ENCODE measurements around the gene NUMA1. TPM values are rescaled to one million over a fixed set of nuclear protein-coding genes. Genes with fewer than 3 reads are reported as not detected.

NUMA1 gene
- total and polyA plus RNA-seq, 2 experiments from 2014 or later: 33.2 to 104 TPM

DNA sequence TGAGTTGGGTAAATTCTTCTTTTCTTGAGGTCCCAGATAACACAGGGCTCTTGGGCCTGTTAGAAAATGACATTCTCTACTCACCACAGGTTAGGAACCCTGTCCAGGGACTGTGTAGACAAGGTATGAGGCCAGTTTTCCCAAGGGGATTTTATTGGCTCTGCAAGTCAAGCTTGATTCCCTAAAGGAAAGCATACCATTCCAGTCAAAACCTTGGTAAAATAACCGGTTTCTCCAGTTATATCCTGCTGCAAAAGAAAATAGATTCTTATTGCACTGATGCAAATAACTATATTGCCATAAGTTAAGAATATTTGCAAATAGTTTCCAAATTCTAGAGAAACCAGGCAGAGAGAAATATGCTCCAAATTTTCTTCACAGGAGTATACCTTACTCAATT lies 45.6 kb upstream of the NUMA1 start (continued):
- TF ChIP-seq, protein P1, sequence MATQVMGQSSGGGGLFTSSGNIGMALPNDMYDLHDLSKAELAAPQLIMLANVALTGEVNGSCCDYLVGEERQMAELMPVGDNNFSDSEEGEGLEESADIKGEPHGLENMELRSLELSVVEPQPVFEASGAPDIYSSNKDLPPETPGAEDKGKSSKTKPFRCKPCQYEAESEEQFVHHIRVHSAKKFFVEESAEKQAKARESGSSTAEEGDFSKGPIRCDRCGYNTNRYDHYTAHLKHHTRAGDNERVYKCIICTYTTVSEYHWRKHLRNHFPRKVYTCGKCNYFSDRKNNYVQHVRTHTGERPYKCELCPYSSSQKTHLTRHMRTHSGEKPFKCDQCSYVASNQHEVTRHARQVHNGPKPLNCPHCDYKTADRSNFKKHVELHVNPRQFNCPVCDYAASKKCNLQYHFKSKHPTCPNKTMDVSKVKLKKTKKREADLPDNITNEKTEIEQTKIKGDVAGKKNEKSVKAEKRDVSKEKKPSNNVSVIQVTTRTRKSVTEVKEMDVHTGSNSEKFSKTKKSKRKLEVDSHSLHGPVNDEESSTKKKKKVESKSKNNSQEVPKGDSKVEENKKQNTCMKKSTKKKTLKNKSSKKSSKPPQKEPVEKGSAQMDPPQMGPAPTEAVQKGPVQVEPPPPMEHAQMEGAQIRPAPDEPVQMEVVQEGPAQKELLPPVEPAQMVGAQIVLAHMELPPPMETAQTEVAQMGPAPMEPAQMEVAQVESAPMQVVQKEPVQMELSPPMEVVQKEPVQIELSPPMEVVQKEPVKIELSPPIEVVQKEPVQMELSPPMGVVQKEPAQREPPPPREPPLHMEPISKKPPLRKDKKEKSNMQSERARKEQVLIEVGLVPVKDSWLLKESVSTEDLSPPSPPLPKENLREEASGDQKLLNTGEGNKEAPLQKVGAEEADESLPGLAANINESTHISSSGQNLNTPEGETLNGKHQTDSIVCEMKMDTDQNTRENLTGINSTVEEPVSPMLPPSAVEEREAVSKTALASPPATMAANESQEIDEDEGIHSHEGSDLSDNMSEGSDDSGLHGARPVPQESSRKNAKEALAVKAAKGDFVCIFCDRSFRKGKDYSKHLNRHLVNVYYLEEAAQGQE (IDR thresholded peaks at IDR 0.05; ENCODE audit: unreplicated experiment): no peak
- TF ChIP-seq EZH2 (IDR thresholded peaks at IDR 0.05; ENCODE audit: low read depth, unreplicated experiment) (no peak), JUNB (IDR thresholded peaks at IDR 0.05; ENCODE audit: unreplicated experiment) (no peak)

DNA sequence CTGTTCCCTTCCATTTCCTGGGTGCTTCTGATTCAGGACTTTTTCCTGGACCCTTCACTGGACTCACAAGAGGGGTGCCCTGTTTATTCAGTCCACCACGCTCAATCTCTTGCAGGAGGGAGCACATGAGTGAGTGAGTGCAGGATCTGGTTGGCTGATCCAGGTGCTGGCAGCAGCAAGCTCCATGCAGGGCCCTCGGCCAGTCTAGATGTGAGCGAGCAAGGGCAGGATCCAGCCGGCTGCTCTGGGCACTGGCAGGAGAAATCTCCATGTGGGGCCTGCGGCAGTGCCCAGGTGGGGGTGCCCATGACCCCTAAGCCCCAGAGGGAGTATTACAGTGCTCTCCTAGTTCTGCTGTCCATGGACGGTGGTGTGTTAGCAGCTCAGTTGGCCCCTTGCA lies 43.7 kb upstream of the NUMA1 start:
- H3K4me3 Mint-ChIP-seq: no peak overlapping the region
- peaks cover 43% of the 10 kb centered on the region for H3K9me3 Mint-ChIP-seq
- no peak for TF ChIP-seq JUNB (IDR thresholded peaks at IDR 0.05; ENCODE audit: unreplicated experiment)
- TF ChIP-seq, protein P2, sequence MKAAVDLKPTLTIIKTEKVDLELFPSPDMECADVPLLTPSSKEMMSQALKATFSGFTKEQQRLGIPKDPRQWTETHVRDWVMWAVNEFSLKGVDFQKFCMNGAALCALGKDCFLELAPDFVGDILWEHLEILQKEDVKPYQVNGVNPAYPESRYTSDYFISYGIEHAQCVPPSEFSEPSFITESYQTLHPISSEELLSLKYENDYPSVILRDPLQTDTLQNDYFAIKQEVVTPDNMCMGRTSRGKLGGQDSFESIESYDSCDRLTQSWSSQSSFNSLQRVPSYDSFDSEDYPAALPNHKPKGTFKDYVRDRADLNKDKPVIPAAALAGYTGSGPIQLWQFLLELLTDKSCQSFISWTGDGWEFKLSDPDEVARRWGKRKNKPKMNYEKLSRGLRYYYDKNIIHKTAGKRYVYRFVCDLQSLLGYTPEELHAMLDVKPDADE (IDR thresholded peaks at IDR 0.05): no peak
- TF ChIP-seq, protein P3, sequence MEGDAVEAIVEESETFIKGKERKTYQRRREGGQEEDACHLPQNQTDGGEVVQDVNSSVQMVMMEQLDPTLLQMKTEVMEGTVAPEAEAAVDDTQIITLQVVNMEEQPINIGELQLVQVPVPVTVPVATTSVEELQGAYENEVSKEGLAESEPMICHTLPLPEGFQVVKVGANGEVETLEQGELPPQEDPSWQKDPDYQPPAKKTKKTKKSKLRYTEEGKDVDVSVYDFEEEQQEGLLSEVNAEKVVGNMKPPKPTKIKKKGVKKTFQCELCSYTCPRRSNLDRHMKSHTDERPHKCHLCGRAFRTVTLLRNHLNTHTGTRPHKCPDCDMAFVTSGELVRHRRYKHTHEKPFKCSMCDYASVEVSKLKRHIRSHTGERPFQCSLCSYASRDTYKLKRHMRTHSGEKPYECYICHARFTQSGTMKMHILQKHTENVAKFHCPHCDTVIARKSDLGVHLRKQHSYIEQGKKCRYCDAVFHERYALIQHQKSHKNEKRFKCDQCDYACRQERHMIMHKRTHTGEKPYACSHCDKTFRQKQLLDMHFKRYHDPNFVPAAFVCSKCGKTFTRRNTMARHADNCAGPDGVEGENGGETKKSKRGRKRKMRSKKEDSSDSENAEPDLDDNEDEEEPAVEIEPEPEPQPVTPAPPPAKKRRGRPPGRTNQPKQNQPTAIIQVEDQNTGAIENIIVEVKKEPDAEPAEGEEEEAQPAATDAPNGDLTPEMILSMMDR (conservative IDR thresholded peaks at IDR 0.05; ENCODE audit: low read depth in 2 of 2): no peak
- TF ChIP-seq, protein P1 (IDR thresholded peaks at IDR 0.05; ENCODE audit: unreplicated experiment): no peak
- no peak for TF ChIP-seq EZH2phosphoT487 (IDR thresholded peaks at IDR 0.05; ENCODE audit: unreplicated experiment)
- no peak for TF ChIP-seq STAT1 (IDR thresholded peaks at IDR 0.05; ENCODE audit: unreplicated experiment)
- TF ChIP-seq POLR2AphosphoS5 (IDR thresholded peaks at IDR 0.05; ENCODE audit: low read depth): no peak
- no peak for TF ChIP-seq NANOG (IDR thresholded peaks at IDR 0.05; ENCODE audit: borderline replicate concordance)
- no peak for TF ChIP-seq EZH2 (IDR thresholded peaks at IDR 0.05; ENCODE audit: low read depth, unreplicated experiment)

More for the DNA sequence above, 43.7 kb upstream of the NUMA1 start:
- no peaks in the 10 kb centered on the region for H3K4me1 ChIP-seq (ENCODE audit: insufficient read depth)
- H2AFZ ChIP-seq: no peak overlapping the region
- no peaks in the 10 kb centered on the region; the same call in 1 of the 2 replicates for H3K36me3 ChIP-seq (ENCODE audit: insufficient read depth)
- H3K4me3 ChIP-seq: no peak overlapping the region
- H3K27ac ChIP-seq (ENCODE audit: low read depth): no peak overlapping the region
- H3F3A ChIP-seq (replicated peaks; ENCODE audit: low read depth): no peaks in the 10 kb centered on the region
- H4K20me1 ChIP-seq (replicated peaks; ENCODE audit: insufficient read depth): no peaks in the 10 kb centered on the region
- DNase-seq (ENCODE audit: low spot score) (no peak), ATAC-seq (no peak)
- no peaks in the 10 kb centered on the region for H3K4me1 Mint-ChIP-seq
- H3K79me2 ChIP-seq (replicated peaks; ENCODE audit: insufficient read depth): no peaks in the 10 kb centered on the region
- H3K27ac Mint-ChIP-seq: no peak overlapping the region
- 0 out of 2 replicates have a peak, but pooled peaks cover 3% of the 10 kb centered on the region for H3K9me2 ChIP-seq (ENCODE audit: insufficient read depth)
- no peaks in the 10 kb centered on the region for H3K27me3 ChIP-seq (ENCODE audit: insufficient read depth)
- peaks cover 13% of the 10 kb centered on the region for H3K36me3 Mint-ChIP-seq (ENCODE audit: low read depth)
- H3K4me2 ChIP-seq: no peak overlapping the region
- peaks cover 11% of the 10 kb centered on the region for H3K27me3 Mint-ChIP-seq (ENCODE audit: insufficient read depth, low read depth, poor library complexity)
